ENCODE data around the gene SLC38A10.

Gene SLC38A10

GRCh38 chr17:81247339-81247990 lies 47.6 kb downstream of the SLC38A10 start:
- TF ChIP-seq CTCF (IDR thresholded peaks at IDR 0.05; ENCODE audit: control extremely low read depth, extremely low read depth, low read depth, missing control alignments): no peak
- POLR2A ChIA-PET: no interaction called here
- CTCF ChIA-PET: interaction anchor here (0.9 to 2.5 kb wide), 2 partner anchors 19 to 237 kb away, joined by 3 to 9 read pairs; no protein-coding TSS in a partner anchor
- DNase-seq (ENCODE audit: extremely low spot score): no peak

GRCh38 chr17:81246679-81247338 lies 48.3 kb downstream of the SLC38A10 start:
- no peak for TF ChIP-seq CTCF (IDR thresholded peaks at IDR 0.05; ENCODE audit: control extremely low read depth, extremely low read depth, low read depth, missing control alignments)
- CTCF ChIA-PET: interaction anchor here (2.5 kb wide), 1 partner anchor 238 kb away, joined by 9 read pairs; no protein-coding TSS in a partner anchor
- no peak for DNase-seq (ENCODE audit: extremely low spot score)
- POLR2A ChIA-PET: no interaction called here

GRCh38 chr17:81246343-81246670 lies 48.8 kb downstream of the SLC38A10 start:
- TF ChIP-seq CTCF (IDR thresholded peaks at IDR 0.05; ENCODE audit: control extremely low read depth, extremely low read depth, low read depth, missing control alignments): no peak
- ChIA-PET CTCF (interaction anchor here (2.5 kb wide), 1 partner anchor 238 kb away, joined by 9 read pairs; no protein-coding TSS in a partner anchor), POLR2A (no interaction called here)
- no peak for DNase-seq (ENCODE audit: extremely low spot score)

- TF ChIP-seq CTCF (IDR thresholded peaks at IDR 0.05; ENCODE audit: control extremely low read depth, extremely low read depth, low read depth, missing control alignments): no peak
- CTCF ChIA-PET: interaction anchor here (0.9 to 2.6 kb wide), 3 partner anchors 7 to 239 kb away, joined by 3 to 9 read pairs (median 5); no protein-coding TSS in a partner anchor
- no peak for DNase-seq (ENCODE audit: extremely low spot score)
- POLR2A ChIA-PET: no interaction called here
These were observed 49.3 kb downstream of the SLC38A10 start for GRCh38 chr17:81245665-81246342.

- POLR2A ChIA-PET: no interaction called here
- CTCF ChIA-PET: interaction anchor here (0.9 to 2.6 kb wide), 3 partner anchors 8 to 240 kb away, joined by 3 to 9 read pairs (median 5); no protein-coding TSS in a partner anchor
- DNase-seq (ENCODE audit: extremely low spot score): peak; percentile 59
- no peak for TF ChIP-seq CTCF (IDR thresholded peaks at IDR 0.05; ENCODE audit: control extremely low read depth, extremely low read depth, low read depth, missing control alignments)
These were observed 50.0 kb downstream of the SLC38A10 start for GRCh38 chr17:81245024-81245664.

- ChIA-PET CTCF (interaction anchor here (0.9 to 2.6 kb wide), 3 partner anchors 8 to 240 kb away, joined by 3 to 9 read pairs (median 5); no protein-coding TSS in a partner anchor), POLR2A (no interaction called here)
- TF ChIP-seq CTCF (IDR thresholded peaks at IDR 0.05; ENCODE audit: control extremely low read depth, extremely low read depth, low read depth, missing control alignments): no peak
- no peak for DNase-seq (ENCODE audit: extremely low spot score)
These were observed 50.6 kb downstream of the SLC38A10 start for GRCh38 chr17:81244358-81245023.
